H1 (cell line): ENCODE measurements around the gene PRG3. TPM values are rescaled to one million over a fixed set of nuclear protein-coding genes. Genes with fewer than 3 reads are reported as not detected.

Source experiments
- CTCF ChIA-PET: fragments of 300-600 bp; sonication (Branson Sonifier 250); formaldehyde crosslinking; loops from one replicate; lab custom pipeline; 2021; ENCODE audit not compliant: partially characterized antibody; lab: Charles Lee
- POLR2A ChIA-PET: fragments of 300-600 bp; sonication (Branson Sonifier 250); formaldehyde crosslinking; loops from one replicate; lab custom pipeline; 2021; ENCODE audit warnings: inconsistent platforms; ENCODE audit not compliant: partially characterized antibody; lab: Charles Lee
- DNase-seq, 2 experiments: peaks; one replicate each; pipeline versions ENCODE4 v3.0.0 to v3.0.0-alpha.2; 2010 to 2022; ENCODE audit warnings: low spot score in 2 of 2, low read depth in 1 of 2, mixed read lengths in 1 of 2
- FAIRE-seq: peaks from 2 replicates; lab custom pipeline; 2011; peaks lifted over from hg19 to GRCh38; lab: Jason Lieb, UNC
- H2AFZ ChIP-seq: 2 replicates; pipeline ENCODE4 v1.8.1; 2012; ENCODE audit warnings: low read length, inconsistent platforms
- H2AK5ac ChIP-seq: 2 replicates; pipeline ENCODE4 v1.6.1; 2013; ENCODE audit warnings: low read depth, low read length
- H2BK120ac ChIP-seq: replicated peaks from 2 replicates; pipeline ENCODE3; 2013; ENCODE audit warnings: low read depth, low read length, inconsistent platforms
- H2BK12ac ChIP-seq: 2 replicates; pipeline ENCODE4 v1.6.1; 2013; ENCODE audit warnings: low read depth, low read length
- H2BK15ac ChIP-seq: 2 replicates; pipeline ENCODE4 v1.6.1; 2013; ENCODE audit warnings: low read length
- H2BK20ac ChIP-seq: 2 replicates; pipeline ENCODE4 v1.6.1; 2013; ENCODE audit warnings: low read length
- H2BK5ac ChIP-seq: 2 replicates; pipeline ENCODE4 v1.6.1; 2013; ENCODE audit warnings: low read depth, low read length
- H3K14ac ChIP-seq: 2 replicates; pipeline ENCODE4 v1.6.1; 2013; ENCODE audit warnings: inconsistent platforms; ENCODE audit not compliant: insufficient read length
- H3K18ac ChIP-seq: 2 replicates; pipeline ENCODE4 v1.6.1; 2013; ENCODE audit warnings: low read length; ENCODE audit errors: extremely low read depth
- H3K23ac ChIP-seq: 2 replicates; pipeline ENCODE4 v1.6.1; 2013; ENCODE audit warnings: inconsistent platforms; ENCODE audit not compliant: insufficient read length
- H3K23me2 ChIP-seq: 2 replicates; pipeline ENCODE4 v1.6.1; 2013; ENCODE audit warnings: low read depth, low read length
- H3K27ac ChIP-seq: 2 replicates; pipeline ENCODE4 v1.6.1; 2011; ENCODE audit warnings: low read depth, low read length, inconsistent platforms
- H3K27me3 ChIP-seq, 4 experiments: replicated peaks in 1 of 4; 1 replicate in 1 of 4; 2 replicates in 3 of 4; pipeline versions ENCODE4 v1.6.1 to v1.8.1; 2011 to 2013; ENCODE audit warnings: low read length in 3 of 4, mild to moderate bottlenecking in 3 of 4, inconsistent platforms in 2 of 4, mixed read lengths in 2 of 4, moderate library complexity in 1 of 4; ENCODE audit not compliant: control insufficient read depth in 3 of 4, insufficient read depth in 3 of 4; ENCODE audit errors: extremely low read depth in 1 of 4
- H3K36me3 ChIP-seq, 4 experiments: 2 replicates each; pipeline versions ENCODE4 v1.6.1 to v1.8.1; 2011 to 2013; ENCODE audit warnings: mild to moderate bottlenecking in 4 of 4, low read length in 3 of 4, moderate library complexity in 2 of 4, control low read depth in 1 of 4, inconsistent platforms in 1 of 4; ENCODE audit not compliant: insufficient read depth in 4 of 4, control insufficient read depth in 2 of 4
- H3K4ac ChIP-seq: replicated peaks from 2 replicates; pipeline ENCODE3; 2013; ENCODE audit warnings: low read length, low read depth, mixed read lengths, inconsistent platforms; ENCODE audit not compliant: insufficient read length
- H3K4me1 ChIP-seq, 4 experiments: replicated peaks in 1 of 4; 1 replicate in 1 of 4; 2 replicates in 3 of 4; pipeline versions ENCODE4 v1.6.1 to v1.8.1; 2011 to 2013; ENCODE audit warnings: low read length in 3 of 4, inconsistent platforms in 2 of 4, mixed read lengths in 1 of 4; ENCODE audit not compliant: insufficient read depth in 4 of 4, control insufficient read depth in 3 of 4
- H3K4me2 ChIP-seq, 2 experiments: 2 replicates each; pipeline versions ENCODE4 v1.6.1 to v1.8.1; 2011 to 2013; ENCODE audit warnings: low read depth in 2 of 2, low read length in 2 of 2, control low read depth in 1 of 2, inconsistent platforms in 1 of 2, mild to moderate bottlenecking in 1 of 2; ENCODE audit not compliant: insufficient read depth in 1 of 2
- H3K4me3 ChIP-seq, 4 experiments: fragments of 200-600, 300-600 bp in 1 of 4; sonication (generic), shearing (Covaris generic), sonication (Bioruptor Twin) in 1 of 4; 2 replicates each; pipeline versions ENCODE4 v1.5.1 to v1.8.1; 2011 to 2016; ENCODE audit warnings: low read length in 4 of 4, low read depth in 3 of 4, control low read depth in 2 of 4, inconsistent platforms in 2 of 4, mild to moderate bottlenecking in 2 of 4, mixed read lengths in 1 of 4, moderate library complexity in 1 of 4; ENCODE audit not compliant: insufficient read depth in 2 of 4; ENCODE audit errors: extremely low read depth in 1 of 4
- H3K56ac ChIP-seq: replicated peaks from 2 replicates; pipeline ENCODE3; 2013; ENCODE audit warnings: low read depth, mild to moderate bottlenecking, mixed read lengths, low read length, inconsistent platforms; ENCODE audit not compliant: insufficient read length
- H3K79me1 ChIP-seq: 2 replicates; pipeline ENCODE4 v1.6.1; 2013; ENCODE audit warnings: low read depth, low read length, control low read depth
- H3K79me2 ChIP-seq, 2 experiments: 2 replicates each; pipeline versions ENCODE4 v1.6.1 to v1.8.1; 2012 to 2013; ENCODE audit warnings: low read length in 2 of 2, mild to moderate bottlenecking in 2 of 2, inconsistent platforms in 1 of 2; ENCODE audit not compliant: insufficient read depth in 2 of 2, control insufficient read depth in 1 of 2
- H3K9ac ChIP-seq, 4 experiments: replicated peaks in 1 of 4; 1 replicate in 1 of 4; 2 replicates in 3 of 4; pipeline versions ENCODE4 v1.6.1 to v1.8.1; 2011 to 2013; ENCODE audit warnings: low read depth in 3 of 4, low read length in 3 of 4, control low read depth in 2 of 4, mild to moderate bottlenecking in 2 of 4, moderate library complexity in 2 of 4, inconsistent platforms in 1 of 4; ENCODE audit errors: extremely low read depth in 1 of 4
- H3K9me3 ChIP-seq, 2 experiments: 2 replicates each; pipeline versions ENCODE4 v1.6.1 to v1.8.1; 2012 to 2013; ENCODE audit warnings: mild to moderate bottlenecking in 2 of 2, moderate library complexity in 2 of 2, control low read depth in 1 of 2, inconsistent platforms in 1 of 2, low read depth in 1 of 2, low read length in 1 of 2, mixed read lengths in 1 of 2; ENCODE audit not compliant: insufficient read depth in 2 of 2
- H4K20me1 ChIP-seq, 2 experiments: replicated peaks in 1 of 2; 2 replicates each; pipeline versions ENCODE3 to v1.8.1; 2011 to 2013; ENCODE audit warnings: inconsistent platforms in 2 of 2, low read length in 2 of 2, mild to moderate bottlenecking in 1 of 2; ENCODE audit not compliant: insufficient read depth in 2 of 2, control insufficient read depth in 1 of 2
- H4K5ac ChIP-seq: 2 replicates; pipeline ENCODE4 v1.6.1; 2013; ENCODE audit warnings: low read length, low read depth, mixed read lengths, inconsistent platforms; ENCODE audit not compliant: insufficient read length
- H4K8ac ChIP-seq: 2 replicates; pipeline ENCODE4 v1.8.0; 2013; ENCODE audit warnings: mild to moderate bottlenecking, moderate library complexity, low read length, inconsistent platforms; ENCODE audit not compliant: insufficient read depth; ENCODE audit errors: extremely low read depth
- H4K91ac ChIP-seq: replicated peaks from 2 replicates; pipeline ENCODE3; 2013; ENCODE audit warnings: low read length, mixed read lengths, inconsistent platforms; ENCODE audit not compliant: insufficient read length
- BACH1 ChIP-seq: IDR thresholded peaks from 2 replicates; pipeline ENCODE4 v1.6.1; 2012; ENCODE audit warnings: low read length, improper control_type of control experiment
- CBX5 ChIP-seq: fragments of 300-800, 300-1000 bp; sonication (generic); IDR thresholded peaks from 2 replicates; pipeline ENCODE4 v1.7.1; 2016; ENCODE audit warnings: antibody characterized with exemption, low read length, low read depth
- CREB1 ChIP-seq: IDR thresholded peaks from 2 replicates; pipeline ENCODE4 v1.6.1; 2012; ENCODE audit warnings: inconsistent platforms
- EZH2 ChIP-seq: fragments of 200-600 bp; sonication (generic); IDR thresholded peaks from 2 replicates; pipeline ENCODE4 v1.7.1; 2012; ENCODE audit warnings: low read depth, mild to moderate bottlenecking, moderate library complexity, low read length, inconsistent platforms; ENCODE audit not compliant: severe bottlenecking
- GABPA ChIP-seq: IDR thresholded peaks from 2 replicates; pipeline ENCODE4 v1.6.1; 2011; ENCODE audit warnings: mild to moderate bottlenecking, low read length, moderate library complexity, borderline replicate concordance; ENCODE audit not compliant: insufficient read depth
- HDAC2 ChIP-seq, 2 experiments: fragments of 300-600 bp in 1 of 2; sonication (generic) in 1 of 2; IDR thresholded peaks; 2 replicates each; pipeline ENCODE4 v1.6.1; 2011 to 2012; ENCODE audit warnings: low read depth in 2 of 2, low read length in 2 of 2, mild to moderate bottlenecking in 2 of 2, moderate library complexity in 2 of 2, borderline replicate concordance in 1 of 2, inconsistent platforms in 1 of 2
- JUND ChIP-seq: IDR thresholded peaks from 2 replicates; pipeline ENCODE4 v1.6.1; 2011; ENCODE audit warnings: mild to moderate bottlenecking, improper control_type of control experiment, low read length
- NRF1 ChIP-seq: IDR thresholded peaks from 2 replicates; pipeline ENCODE4 v1.6.1; 2011; ENCODE audit warnings: mild to moderate bottlenecking, low read depth, low read length, improper control_type of control experiment
- RBBP5 ChIP-seq: IDR thresholded peaks from 2 replicates; pipeline ENCODE4 v1.7.1; 2012; ENCODE audit warnings: low read depth, mild to moderate bottlenecking, inconsistent platforms, low read length, moderate library complexity, borderline replicate concordance
- SIX5 ChIP-seq: IDR thresholded peaks from 2 replicates; pipeline ENCODE4 v1.6.1; 2011; ENCODE audit warnings: mild to moderate bottlenecking, low read depth, low read length
- SRF ChIP-seq: IDR thresholded peaks from 2 replicates; pipeline ENCODE4 v1.6.1; 2011; ENCODE audit warnings: mild to moderate bottlenecking, low read depth, low read length, moderate library complexity
- WGBS, 2 experiments: shearing (Covaris generic) in 1 of 2; methylation state at CpG; one replicate each; pipeline versions ENCODE4 v1.1.6 to v1.1.7; 2013 to 2015; ENCODE audit warnings: low lambda C conversion rate in 2 of 2, mixed read lengths in 2 of 2, inconsistent platforms in 1 of 2, low coverage in 1 of 2, missing lambda C conversion rate in 1 of 2; ENCODE audit not compliant: insufficient replicate concordance in 2 of 2, insufficient coverage in 1 of 2, insufficient read length in 1 of 2; ENCODE audit errors: extremely low coverage in 1 of 2, missing lambda C conversion rate in 1 of 2; 5-methylcytosine and 5-hydroxymethylcytosine counted together
- polyA plus RNA-seq, 7 experiments: library from polyadenylated mRNA; depleted of rRNA in 3 of 7; stranded (reverse) in 5 of 7; unstranded in 2 of 7; fragments of >200 nt in 5 of 7; fragments of 200-250 nt in 2 of 7; gene quantifications; 1 replicate in 5 of 7; 2 replicates in 1 of 7; 4 replicates in 1 of 7; pipeline versions ENCODE4 v1.2.1 to v1.2.3, GENCODE V29; 2011 to 2013; ENCODE audit warnings: missing spikeins in 2 of 7, mixed read lengths in 2 of 7
- total RNA-seq: library from RNA; stranded (reverse); fragmentation: NEBNext Ultra II Directional; extraction: Animal tissue kit (Norgen Biotek cat#: 25700); gene quantifications from 2 replicates; pipeline ENCODE4 v1.2.1, GENCODE V29; 2021

PRG3 gene
- total and polyA plus RNA-seq, 2 of the 8 experiments (the other 6 are each of a cell fraction or from before 2014, with no cell fraction given) = not detected

DNA sequence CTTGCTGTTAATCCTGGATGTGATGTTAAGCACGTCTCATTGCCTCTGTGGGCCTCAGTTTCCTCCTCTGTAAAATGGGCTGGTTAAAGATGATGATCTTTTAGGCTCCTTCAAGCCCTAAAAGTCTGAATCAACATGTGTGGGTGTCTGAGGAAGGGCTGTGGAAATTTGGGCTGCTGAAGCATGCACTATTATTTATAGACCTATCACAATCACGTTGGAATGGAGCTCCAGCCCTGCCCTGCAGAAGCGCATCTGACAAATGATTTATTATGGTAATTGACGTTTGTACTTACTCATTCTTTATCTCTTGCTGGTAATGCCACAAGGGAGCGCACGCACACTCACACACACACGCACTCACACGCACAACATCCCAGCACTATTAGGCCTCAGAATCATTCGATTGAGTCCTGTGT, 22.4 kb downstream of the PRG3 start:
- H3K4me2 ChIP-seq = no peak overlapping the region
- H3K9me3 ChIP-seq = no peaks in the 10 kb centered on the region
- no peak overlapping the region for H3K23ac ChIP-seq
- H3K56ac ChIP-seq = no peak overlapping the region
- no peak overlapping the region for H2BK20ac ChIP-seq
- no peaks in the 10 kb centered on the region for H3K79me2 ChIP-seq
- H2BK5ac ChIP-seq = no peak overlapping the region
- H2BK120ac ChIP-seq = no peak overlapping the region
- no peak overlapping the region; the same call in 1 of the 2 replicates for H2BK12ac ChIP-seq
- ChIA-PET POLR2A (interaction anchor here (1.3 to 1.6 kb wide), 2 partner anchors 23 to 48 kb away, joined by 3 to 5 read pairs; partner anchors contain the start of gene SSRP1), CTCF (interaction anchor here (1.2 to 2.7 kb wide), 9 partner anchors 8 to 168 kb away, joined by 3 to 11 read pairs (median 5); no protein-coding TSS in a partner anchor)
- H2AK5ac ChIP-seq = no peak overlapping the region
- H2BK15ac ChIP-seq = no peak overlapping the region
- DNase-seq (no peak), FAIRE-seq (no peak)
- no peaks in the 10 kb centered on the region for H4K20me1 ChIP-seq
- H3K18ac ChIP-seq = no peak overlapping the region
- H3K27ac ChIP-seq = no peak overlapping the region
- no peaks in the 10 kb centered on the region for H3K79me1 ChIP-seq
- H3K9ac ChIP-seq = no peak overlapping the region
- H2AFZ ChIP-seq = no peak overlapping the region
- H4K91ac ChIP-seq = no peak overlapping the region
- H3K36me3 ChIP-seq = no peaks in the 10 kb centered on the region
- H3K4ac ChIP-seq = no peak overlapping the region
- H3K23me2 ChIP-seq = no peaks in the 10 kb centered on the region; the same call in 1 of the 2 replicates
- WGBS, 2 experiments = 88% methylated on average over 9 of the region's 9 CpGs; no CpG with 5 or more reads in 1 of the 2 experiments
- no peak overlapping the region for H4K8ac ChIP-seq
- no peak overlapping the region for H3K14ac ChIP-seq
- H3K27me3 ChIP-seq = no peaks in the 10 kb centered on the region; a peak in 1 of 7 replicates
- H3K4me1 ChIP-seq = peaks cover 0 to 6% (median 1%) of the 10 kb centered on the region in 4 experiments; a peak in 3 of 7 replicates
- H4K5ac ChIP-seq = no peak overlapping the region
- no peak overlapping the region for H3K4me3 ChIP-seq
- no peak for TF ChIP-seq NRF1
- no peak for TF ChIP-seq GABPA
- TF ChIP-seq CBX5 = no peak
- no peak for TF ChIP-seq EZH2
- no peak for TF ChIP-seq BACH1
- no peak for TF ChIP-seq JUND
- TF ChIP-seq HDAC2 (IDR thresholded peaks at IDR 0.05; ENCODE audit: borderline replicate concordance in 1 of 2, low read depth in 2 of 2, low read length in 2 of 2) = no peak
- no peak for TF ChIP-seq SRF
- no peak for TF ChIP-seq SIX5
- no peak for TF ChIP-seq RBBP5
- no peak for TF ChIP-seq CREB1
